IMR-90 (cell line): Measurements from ENCODE around the gene PRR5. TPM values are rescaled to one million over a fixed set of nuclear protein-coding genes. Genes with fewer than 3 reads are reported as not detected.

Experiments used
- ATAC-seq: fragments of 200-7000 bp; cut with Tn5 transposase; 2 replicates; pipeline ENCODE4 v1.9.1; 2020; ENCODE audit warnings: low read depth, mild to moderate bottlenecking, moderate library complexity
- BruUV-seq: library from RNA; stranded (reverse); fragments of 400-500 nt; replicated peaks from 2 replicates; lab custom pipeline; 2021; lab: Mats Ljungman, UMichigan
- CTCF ChIA-PET: fragments of 300-600 bp; formaldehyde crosslinking; extraction: SDS; loops from one replicate; lab custom pipeline; 2021; ENCODE audit warnings: antibody characterized with exemption; lab: Yijun Ruan, JAX
- POLR2A ChIA-PET: fragments of 300-600 bp; sonication (Branson Sonifier 250); formaldehyde crosslinking; loops from one replicate; lab custom pipeline; 2022; ENCODE audit warnings: antibody characterized with exemption; ENCODE audit not compliant: unreplicated experiment; lab: Charles Lee
- DNase-seq: peaks from one replicate; pipeline ENCODE4 v3.0.0; 2013
- H2AFZ ChIP-seq: replicated peaks from 2 replicates; pipeline ENCODE3; 2013; ENCODE audit warnings: low read length, mild to moderate bottlenecking; ENCODE audit not compliant: poor library complexity
- H2AK5ac ChIP-seq: 2 replicates; pipeline ENCODE4 v1.6.1; 2013; ENCODE audit warnings: low read depth, low read length, inconsistent platforms
- H2AK9ac ChIP-seq: replicated peaks from 2 replicates; pipeline ENCODE3; 2013; ENCODE audit warnings: mild to moderate bottlenecking, low read depth, low read length, moderate library complexity; ENCODE audit not compliant: poor library complexity
- H2BK120ac ChIP-seq: 2 replicates; pipeline ENCODE4 v1.6.1; 2013; ENCODE audit warnings: low read depth, low read length, inconsistent platforms
- H2BK15ac ChIP-seq: 3 replicates; pipeline ENCODE4 v1.6.1; 2013; ENCODE audit warnings: low read depth, low read length, inconsistent platforms
- H2BK20ac ChIP-seq: 2 replicates; pipeline ENCODE4 v1.6.1; 2013; ENCODE audit warnings: low read depth, mild to moderate bottlenecking, inconsistent platforms, low read length, moderate library complexity
- H2BK5ac ChIP-seq: 2 replicates; pipeline ENCODE4 v1.6.1; 2013; ENCODE audit warnings: mild to moderate bottlenecking, low read depth, low read length, inconsistent platforms; ENCODE audit not compliant: poor library complexity, severe bottlenecking
- H3K14ac ChIP-seq: replicated peaks from 2 replicates; pipeline ENCODE4 v1.6.1; 2013; ENCODE audit warnings: low read depth, low read length, inconsistent platforms
- H3K18ac ChIP-seq: 2 replicates; pipeline ENCODE4 v1.6.1; 2013; ENCODE audit warnings: low read depth, low read length, control low read depth
- H3K23ac ChIP-seq: 2 replicates; pipeline ENCODE4 v1.6.1; 2013; ENCODE audit warnings: low read depth, low read length, inconsistent platforms
- H3K27ac ChIP-seq: 2 replicates; pipeline ENCODE4 v1.5.1; 2013; ENCODE audit warnings: mild to moderate bottlenecking, control low read depth, low read length; ENCODE audit not compliant: insufficient read depth
- H3K27me3 ChIP-seq: 2 replicates; pipeline ENCODE4 v1.6.1; 2013; ENCODE audit warnings: low read length; ENCODE audit not compliant: control insufficient read depth, insufficient read depth
- H3K36me3 ChIP-seq: 2 replicates; pipeline ENCODE4 v1.6.1; 2013; ENCODE audit warnings: low read length, mixed read lengths; ENCODE audit not compliant: control insufficient read depth, insufficient read depth
- H3K4ac ChIP-seq: 2 replicates; pipeline ENCODE4 v1.6.1; 2013; ENCODE audit warnings: low read depth, low read length, inconsistent platforms
- H3K4me1 ChIP-seq: 2 replicates; pipeline ENCODE4 v1.6.1; 2013; ENCODE audit warnings: low read length, mixed read lengths; ENCODE audit not compliant: control insufficient read depth, insufficient read depth
- H3K4me2 ChIP-seq: 2 replicates; pipeline ENCODE4 v1.6.1; 2013; ENCODE audit warnings: low read depth, mild to moderate bottlenecking, control low read depth, low read length, moderate library complexity
- H3K4me3 ChIP-seq: 2 replicates; pipeline ENCODE4 v1.5.1; 2013; ENCODE audit warnings: low read depth, mild to moderate bottlenecking, control low read depth, low read length, moderate library complexity; ENCODE audit not compliant: insufficient read depth
- H3K56ac ChIP-seq: 2 replicates; pipeline ENCODE4 v1.6.1; 2013; ENCODE audit warnings: low read length, inconsistent platforms; ENCODE audit not compliant: insufficient read depth; ENCODE audit errors: extremely low read depth
- H3K79me1 ChIP-seq, 2 experiments: 2 replicates each; pipeline ENCODE4 v1.6.1; 2013; ENCODE audit warnings: low read length in 2 of 2, inconsistent platforms in 1 of 2, low read depth in 1 of 2
- H3K9ac ChIP-seq: 2 replicates; pipeline ENCODE4 v1.6.1; 2013; ENCODE audit warnings: low read depth, low read length, control low read depth
- H3K9me1 ChIP-seq: 2 replicates; pipeline ENCODE4 v1.6.1; 2013; ENCODE audit warnings: low read length, inconsistent platforms; ENCODE audit not compliant: insufficient read depth
- H3K9me3 ChIP-seq: 2 replicates; pipeline ENCODE4 v1.6.1; 2013; ENCODE audit warnings: low read length; ENCODE audit not compliant: control insufficient read depth, insufficient read depth
- H4K20me1 ChIP-seq: 2 replicates; pipeline ENCODE4 v1.6.1; 2013; ENCODE audit warnings: low read length, inconsistent platforms; ENCODE audit not compliant: insufficient read depth
- H4K5ac ChIP-seq: 2 replicates; pipeline ENCODE4 v1.6.1; 2013; ENCODE audit warnings: mild to moderate bottlenecking, low read depth, low read length, control low read depth
- H4K8ac ChIP-seq, 2 experiments: 2 replicates each; pipeline ENCODE4 v1.6.1; 2013; ENCODE audit warnings: low read depth in 2 of 2, low read length in 2 of 2, control low read depth in 1 of 2, inconsistent platforms in 1 of 2
- H4K91ac ChIP-seq: 2 replicates; pipeline ENCODE4 v1.6.1; 2013; ENCODE audit warnings: low read depth, low read length, inconsistent platforms; ENCODE audit not compliant: insufficient read depth
- BHLHE40 ChIP-seq: fragments of 150-350 bp; IDR thresholded peaks from 2 replicates; pipeline ENCODE4 v1.6.1; 2016; ENCODE audit warnings: mild to moderate bottlenecking, low read depth, low read length
- CEBPB ChIP-seq: IDR thresholded peaks from 2 replicates; pipeline ENCODE4 v1.6.1; 2012; ENCODE audit warnings: low read depth, low read length, improper control_type of control experiment
- CHD1 ChIP-seq: IDR thresholded peaks from 2 replicates; pipeline ENCODE4 v1.6.1; 2012; ENCODE audit warnings: low read depth, low read length, improper control_type of control experiment
- FOS ChIP-seq: fragments of 150-350 bp; IDR thresholded peaks from 2 replicates; pipeline ENCODE4 v1.6.1; 2016; ENCODE audit warnings: low read depth, low read length
- MAFK ChIP-seq: IDR thresholded peaks from 2 replicates; pipeline ENCODE4 v1.6.1; 2012; ENCODE audit warnings: low read depth, low read length, improper control_type of control experiment
- MAZ ChIP-seq: IDR thresholded peaks from 2 replicates; pipeline ENCODE4 v1.6.1; 2012; ENCODE audit warnings: low read depth, mild to moderate bottlenecking, low read length, improper control_type of control experiment, moderate library complexity, borderline replicate concordance
- MXI1 ChIP-seq: IDR thresholded peaks from 2 replicates; pipeline ENCODE4 v1.6.1; 2012; ENCODE audit warnings: low read depth, mild to moderate bottlenecking, low read length, moderate library complexity, borderline replicate concordance
- NFE2L2 ChIP-seq: fragments of 150-350 bp; IDR thresholded peaks from 2 replicates; pipeline ENCODE4 v1.6.1; 2016; ENCODE audit warnings: low read depth, mild to moderate bottlenecking, low read length
- POLR2A ChIP-seq: IDR thresholded peaks from 2 replicates; pipeline ENCODE4 v1.6.1; 2012; ENCODE audit warnings: mild to moderate bottlenecking, low read depth, low read length
- RAD21 ChIP-seq: IDR thresholded peaks from 2 replicates; pipeline ENCODE4 v1.6.1; 2012; ENCODE audit warnings: low read length, improper control_type of control experiment
- RCOR1 ChIP-seq: IDR thresholded peaks from 2 replicates; pipeline ENCODE4 v1.6.1; 2012; ENCODE audit warnings: mild to moderate bottlenecking, low read length, improper control_type of control experiment; ENCODE audit not compliant: insufficient replicate concordance
- RFX5 ChIP-seq: IDR thresholded peaks from 2 replicates; pipeline ENCODE4 v1.8.0; 2012; ENCODE audit warnings: low read depth, mild to moderate bottlenecking, low read length, moderate library complexity
- SMC3 ChIP-seq: fragments of 150-350 bp; IDR thresholded peaks from 2 replicates; pipeline ENCODE4 v1.6.1; 2016; ENCODE audit warnings: low read depth, mild to moderate bottlenecking, antibody characterized with exemption, low read length, moderate library complexity
- USF2 ChIP-seq: fragments of 150-350 bp; IDR thresholded peaks from 2 replicates; pipeline ENCODE4 v1.6.1; 2017; ENCODE audit warnings: mild to moderate bottlenecking, antibody characterized with exemption, low read length, low read depth
- WGBS, 2 experiments: methylation state at CpG; one replicate each; pipeline versions ENCODE4 v1.1.5 to v1.1.7; 2013; ENCODE audit warnings: missing lambda C conversion rate in 2 of 2; ENCODE audit not compliant: insufficient read length in 1 of 2; ENCODE audit errors: extremely low coverage in 2 of 2; 5-methylcytosine and 5-hydroxymethylcytosine counted together
- dilution Hi-C: fragments of 300-500 bp; cut with HindIII; formaldehyde crosslinking; loops from one replicate; pipeline ENCODE4 v1.14.3; 2018; ENCODE audit warnings: low sequenced_read_pairs; ENCODE audit not compliant: unreplicated experiment
- in situ Hi-C: fragments of 300-500 bp; cut with MboI; formaldehyde crosslinking; loops from 3 replicates; pipeline ENCODE4 v1.14.3; 2019; ENCODE audit warnings: low sequenced_read_pairs, inconsistent platforms, mixed read lengths
- intact Hi-C: fragments of 100-400 bp; cut with micrococcal nuclease; formaldehyde crosslinking; loops from 2 replicates; pipeline ENCODE4 v1.10.0; 2022
- polyA plus RNA-seq, 3 experiments: library from polyadenylated mRNA; depleted of rRNA; stranded (reverse); fragments of >200 nt; gene quantifications; 2 replicates each; pipeline ENCODE4 v1.2.3, GENCODE V29; 2012; ENCODE audit warnings: low replicate concordance in 1 of 3
- total RNA-seq: library from RNA; depleted of rRNA; stranded (reverse); fragments of >200 nt; gene quantifications from 2 replicates; pipeline ENCODE4 v1.2.3, GENCODE V29; 2012
- TF ChIP-seq, protein P1 (sequence below): fragments of 150-350 bp; IDR thresholded peaks from 2 replicates; pipeline ENCODE4 v1.6.1; 2016; ENCODE audit warnings: low read depth, mild to moderate bottlenecking, low read length, moderate library complexity, borderline replicate concordance
- TF ChIP-seq, protein P2 (sequence below): conservative IDR thresholded peaks from 2 replicates; pipeline ENCODE4 v1.5.1; 2012; ENCODE audit warnings: mild to moderate bottlenecking, low read depth, low read length, improper control_type of control experiment

The PRR5 gene
- total and polyA plus RNA-seq, 2 of the 4 experiments (the other 2 are of a cell fraction) = 8.1 to 24.3 TPM

DNA sequence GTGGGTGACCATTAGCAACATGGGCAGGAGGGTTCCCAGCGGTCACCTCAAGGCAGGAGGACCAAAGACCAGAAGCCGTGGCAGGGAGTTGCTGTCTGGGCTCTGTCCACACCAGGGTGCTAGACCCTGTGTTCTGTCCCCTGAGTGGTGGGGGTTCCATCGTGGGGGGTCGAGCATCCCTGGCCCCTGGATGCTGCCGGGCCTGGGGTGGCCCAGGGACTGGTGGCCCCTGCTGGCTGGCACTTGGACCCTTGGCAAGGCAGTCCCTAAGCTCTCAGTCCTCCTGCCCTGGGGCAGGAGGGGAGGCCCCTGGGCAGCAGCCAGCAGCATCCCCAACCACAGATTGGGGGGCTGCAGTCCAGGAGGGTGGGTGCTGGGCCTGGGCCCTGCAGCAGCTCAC is 37.0 kb downstream of the PRR5 start:
- Histone ChIP-seq H2AK9ac (no peak overlapping the region), H4K20me1 (peaks cover 3% of the 10 kb centered on the region), H4K8ac (no peak overlapping the region), H2BK5ac (no peak overlapping the region), H2BK15ac (no peak overlapping the region), H3K23ac (no peak overlapping the region), H3K9me1 (peaks cover 13% of the 10 kb centered on the region), H3K4me3 (no peak overlapping the region), H4K5ac (no peak overlapping the region), H2BK120ac (peak overlapping the region; percentile 13; the same call in 1 of the 2 replicates), H2AFZ (no peak overlapping the region), H2AK5ac (peak overlapping the region; percentile 48; the same call in 1 of the 2 replicates), H3K4ac (peak overlapping the region; percentile 45), H3K4me2 (no peak overlapping the region), H3K36me3 (no peaks in the 10 kb centered on the region), H3K9me3 (no peaks in the 10 kb centered on the region), H3K9ac (no peak overlapping the region), H3K27ac (no peak overlapping the region), H3K14ac (no peak overlapping the region), H2BK20ac (no peak overlapping the region), H4K91ac (no peak overlapping the region), H3K18ac (no peak overlapping the region), H3K27me3 (no peaks in the 10 kb centered on the region), H3K4me1 (peaks cover 31% of the 10 kb centered on the region), H3K56ac (no peak overlapping the region), H3K79me1 (no peaks in the 10 kb centered on the region)
- TF ChIP-seq NFE2L2 (no peak), MAZ (no peak), RCOR1 (no peak), BHLHE40 (no peak), RAD21 (no peak), POLR2A (no peak), MXI1 (no peak), SMC3 (no peak), MAFK (no peak), CEBPB (no peak), USF2 (no peak), FOS (no peak), RFX5 (no peak), CHD1 (no peak)
- TF ChIP-seq, protein P1, sequence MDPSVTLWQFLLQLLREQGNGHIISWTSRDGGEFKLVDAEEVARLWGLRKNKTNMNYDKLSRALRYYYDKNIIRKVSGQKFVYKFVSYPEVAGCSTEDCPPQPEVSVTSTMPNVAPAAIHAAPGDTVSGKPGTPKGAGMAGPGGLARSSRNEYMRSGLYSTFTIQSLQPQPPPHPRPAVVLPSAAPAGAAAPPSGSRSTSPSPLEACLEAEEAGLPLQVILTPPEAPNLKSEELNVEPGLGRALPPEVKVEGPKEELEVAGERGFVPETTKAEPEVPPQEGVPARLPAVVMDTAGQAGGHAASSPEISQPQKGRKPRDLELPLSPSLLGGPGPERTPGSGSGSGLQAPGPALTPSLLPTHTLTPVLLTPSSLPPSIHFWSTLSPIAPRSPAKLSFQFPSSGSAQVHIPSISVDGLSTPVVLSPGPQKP = no peak
- TF ChIP-seq, protein P2, sequence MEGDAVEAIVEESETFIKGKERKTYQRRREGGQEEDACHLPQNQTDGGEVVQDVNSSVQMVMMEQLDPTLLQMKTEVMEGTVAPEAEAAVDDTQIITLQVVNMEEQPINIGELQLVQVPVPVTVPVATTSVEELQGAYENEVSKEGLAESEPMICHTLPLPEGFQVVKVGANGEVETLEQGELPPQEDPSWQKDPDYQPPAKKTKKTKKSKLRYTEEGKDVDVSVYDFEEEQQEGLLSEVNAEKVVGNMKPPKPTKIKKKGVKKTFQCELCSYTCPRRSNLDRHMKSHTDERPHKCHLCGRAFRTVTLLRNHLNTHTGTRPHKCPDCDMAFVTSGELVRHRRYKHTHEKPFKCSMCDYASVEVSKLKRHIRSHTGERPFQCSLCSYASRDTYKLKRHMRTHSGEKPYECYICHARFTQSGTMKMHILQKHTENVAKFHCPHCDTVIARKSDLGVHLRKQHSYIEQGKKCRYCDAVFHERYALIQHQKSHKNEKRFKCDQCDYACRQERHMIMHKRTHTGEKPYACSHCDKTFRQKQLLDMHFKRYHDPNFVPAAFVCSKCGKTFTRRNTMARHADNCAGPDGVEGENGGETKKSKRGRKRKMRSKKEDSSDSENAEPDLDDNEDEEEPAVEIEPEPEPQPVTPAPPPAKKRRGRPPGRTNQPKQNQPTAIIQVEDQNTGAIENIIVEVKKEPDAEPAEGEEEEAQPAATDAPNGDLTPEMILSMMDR = no peak
- dilution Hi-C loops = no loop called here
- ChIA-PET CTCF (no interaction called here), POLR2A (no interaction called here)
- intact Hi-C loops = no loop called here
- BruUV-seq = no TSS peak
- WGBS, 2 experiments = no CpG with 5 or more reads among the region's 5 CpGs
- ATAC-seq = no peak
- in situ Hi-C loops = loop anchor here (5.0 kb wide), 1 partner anchor 42 kb away; no protein-coding TSS in a partner anchor
- DNase-seq = no peak
